GM21529 (cell line): ENCODE results near the gene GOLGA1.
"Not testable (repeated sequence)": the region's sequence is repeated elsewhere in the genome, so short reads cannot be mapped to it uniquely, and the experiment has no call there.

Experiments
- ATAC-seq: cut with Tn5 transposase; IDR thresholded peaks from one replicate; pipeline ENCODE4 v1.9.1; 2021; ENCODE audit not compliant: unreplicated experiment

The GOLGA1 gene

GRCh38 chr9:124838567-124839275 lies 102.2 kb downstream of the GOLGA1 start:
- not testable (repeated sequence) for ATAC-seq

GRCh38 chr9:124838132-124838531 lies 102.8 kb downstream of the GOLGA1 start:
- not testable (repeated sequence) for ATAC-seq

- ATAC-seq = no peak
Measured at GRCh38 chr9:124835026-124835557, 105.8 kb downstream of the GOLGA1 start.

- no peak for ATAC-seq
Measured at GRCh38 chr9:124834591-124834990, 106.3 kb downstream of the GOLGA1 start.

GRCh38 chr9:124831642-124832364 lies 109.1 kb downstream of the GOLGA1 start:
- no peak for ATAC-seq

- no peak for ATAC-seq
Measured at GRCh38 chr9:124830593-124830992, 110.3 kb downstream of the GOLGA1 start.

GRCh38 chr9:124829334-124829669 lies 111.6 kb downstream of the GOLGA1 start:
- no peak for ATAC-seq

- no peak for ATAC-seq
Measured at GRCh38 chr9:124828489-124829333, 112.2 kb downstream of the GOLGA1 start.
